ENCODE measurements around the gene WWOX.

- no peak for TF ChIP-seq EZH2 (IDR thresholded peaks at IDR 0.05; ENCODE audit: borderline replicate concordance, low read length)
- TF ChIP-seq, protein P1, sequence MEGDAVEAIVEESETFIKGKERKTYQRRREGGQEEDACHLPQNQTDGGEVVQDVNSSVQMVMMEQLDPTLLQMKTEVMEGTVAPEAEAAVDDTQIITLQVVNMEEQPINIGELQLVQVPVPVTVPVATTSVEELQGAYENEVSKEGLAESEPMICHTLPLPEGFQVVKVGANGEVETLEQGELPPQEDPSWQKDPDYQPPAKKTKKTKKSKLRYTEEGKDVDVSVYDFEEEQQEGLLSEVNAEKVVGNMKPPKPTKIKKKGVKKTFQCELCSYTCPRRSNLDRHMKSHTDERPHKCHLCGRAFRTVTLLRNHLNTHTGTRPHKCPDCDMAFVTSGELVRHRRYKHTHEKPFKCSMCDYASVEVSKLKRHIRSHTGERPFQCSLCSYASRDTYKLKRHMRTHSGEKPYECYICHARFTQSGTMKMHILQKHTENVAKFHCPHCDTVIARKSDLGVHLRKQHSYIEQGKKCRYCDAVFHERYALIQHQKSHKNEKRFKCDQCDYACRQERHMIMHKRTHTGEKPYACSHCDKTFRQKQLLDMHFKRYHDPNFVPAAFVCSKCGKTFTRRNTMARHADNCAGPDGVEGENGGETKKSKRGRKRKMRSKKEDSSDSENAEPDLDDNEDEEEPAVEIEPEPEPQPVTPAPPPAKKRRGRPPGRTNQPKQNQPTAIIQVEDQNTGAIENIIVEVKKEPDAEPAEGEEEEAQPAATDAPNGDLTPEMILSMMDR (conservative IDR thresholded peaks at IDR 0.05 in 1 of 2, IDR thresholded peaks at IDR 0.05 in 1 of 2; ENCODE audit: extremely low read depth in 1 of 2, insufficient read depth in 1 of 2, low read depth in 1 of 2, low read length in 2 of 2), result no peak
Observed at GRCh38 chr16:78485188-78485916, 385.9 kb downstream of the WWOX start.

Data from mammary epithelial cell (primary cell).